KMS-11 (cell line): ENCODE data around the gene BCL2L12.
A peak's percentile ranks its signal among the peaks of the same experiment; 100 is the strongest.

Source experiments
- H2AFZ ChIP-seq: fragments of 200-600 bp; sonication (generic); 2 replicates; pipeline ENCODE4 v1.6.1; 2016; ENCODE audit warnings: antibody characterized with exemption, mixed run types, low read depth
- H3K27ac ChIP-seq: fragments of 200-600 bp; sonication (generic); 2 replicates; pipeline ENCODE4 v1.6.1; 2016; ENCODE audit warnings: mild to moderate bottlenecking, mixed run types
- H3K27me3 ChIP-seq: fragments of 200-600 bp; sonication (generic); 2 replicates; pipeline ENCODE4 v1.6.1; 2017; ENCODE audit warnings: mild to moderate bottlenecking, low read depth, mixed run types, moderate library complexity; ENCODE audit not compliant: insufficient read depth
- H3K36me3 ChIP-seq: fragments of 200-600 bp; sonication (generic); 2 replicates; pipeline ENCODE4 v1.6.1; 2017; ENCODE audit warnings: mild to moderate bottlenecking, mixed run types; ENCODE audit not compliant: insufficient read depth
- H3K4me1 ChIP-seq: fragments of 200-600 bp; sonication (generic); 2 replicates; pipeline ENCODE4 v1.6.1; 2016; ENCODE audit warnings: mild to moderate bottlenecking, low read depth, mixed run types; ENCODE audit not compliant: poor library complexity, severe bottlenecking
- H3K4me2 ChIP-seq: fragments of 200-600 bp; sonication (generic); 2 replicates; pipeline ENCODE4 v1.7.0; 2016; ENCODE audit warnings: mild to moderate bottlenecking, mixed run types
- H3K4me3 ChIP-seq: fragments of 200-600 bp; sonication (generic); IDR thresholded peaks from 2 replicates; pipeline ENCODE4 v1.6.1; 2017; ENCODE audit warnings: low read depth, low read length, mixed read lengths; ENCODE audit not compliant: insufficient read depth
- H3K79me2 ChIP-seq: fragments of 200-600 bp; sonication (generic); 2 replicates; pipeline ENCODE4 v1.6.1; 2016; ENCODE audit warnings: low read depth, mixed run types; ENCODE audit not compliant: insufficient read depth
- H3K9ac ChIP-seq: fragments of 200-600 bp; sonication (generic); 2 replicates; pipeline ENCODE4 v1.6.1; 2016; ENCODE audit warnings: mild to moderate bottlenecking, mixed run types
- H4K20me1 ChIP-seq: fragments of 200-600 bp; sonication (generic); 2 replicates; pipeline ENCODE4 v1.6.1; 2016; ENCODE audit warnings: mild to moderate bottlenecking, mixed run types; ENCODE audit not compliant: insufficient read depth
- TF ChIP-seq, protein P1 (sequence below): fragments of 200-600 bp; sonication (generic); conservative IDR thresholded peaks from 2 replicates; pipeline ENCODE4 v1.6.1; 2017; ENCODE audit warnings: low read depth, mild to moderate bottlenecking, antibody characterized with exemption, low read length, moderate library complexity, mixed read lengths

The BCL2L12 gene

DNA sequence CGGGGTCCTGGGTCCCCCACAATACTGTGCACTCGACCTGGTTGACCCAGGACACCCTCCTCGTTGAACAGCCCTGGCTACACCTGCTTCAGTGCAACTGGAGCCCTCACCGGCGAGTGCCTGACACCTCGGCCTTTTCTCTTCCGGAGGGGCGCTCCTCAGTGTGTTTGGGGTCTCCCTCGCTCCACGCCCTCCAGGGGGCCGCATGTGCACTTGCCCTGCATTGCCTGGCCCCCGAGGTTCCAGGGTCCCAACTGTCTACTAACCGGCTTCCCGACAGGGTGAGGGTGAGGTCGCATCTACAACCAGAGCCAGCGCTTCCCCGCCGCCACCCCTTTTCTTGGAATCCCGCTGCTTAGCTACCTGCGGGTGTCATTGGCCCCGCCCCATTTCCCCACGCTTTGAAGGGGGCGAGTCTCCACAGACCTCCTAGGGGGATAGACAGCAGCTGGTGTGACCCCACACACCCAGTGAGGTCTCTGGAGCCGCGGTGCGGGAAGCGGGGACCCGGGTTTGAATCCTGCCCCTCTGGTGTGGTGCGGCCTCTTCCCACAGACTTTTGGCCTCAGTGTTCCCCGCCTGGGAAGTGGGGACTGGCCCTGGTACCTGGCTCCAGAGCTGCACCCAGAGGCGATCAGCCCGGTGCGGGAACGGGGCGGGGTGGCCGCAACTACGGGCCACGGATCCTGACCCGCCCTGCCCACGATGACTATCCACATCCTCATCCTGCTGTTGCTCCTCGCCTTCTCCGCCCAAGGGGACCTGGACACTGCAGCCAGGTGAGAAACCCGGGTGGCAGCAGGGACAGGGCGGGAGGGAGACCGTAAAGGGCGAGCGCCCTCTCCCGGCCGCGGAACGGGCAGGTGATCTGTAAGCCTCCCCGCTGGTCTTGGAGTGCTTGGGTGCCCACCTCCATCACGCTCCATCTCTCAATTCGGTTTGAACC is 23.7 kb downstream of the BCL2L12 start, which contains the start of gene ADM5:
ADM5 (plus strand) TSS at position 462 of the 946 bp plus-strand sequence; CDS start at position 706, 244 bp downstream.
- no peaks in the 10 kb centered on the region for H3K79me2 ChIP-seq
- no peaks in the 10 kb centered on the region; the same call in 1 of the 2 replicates for H3K36me3 ChIP-seq
- no peak within 1 kb of the TSS for H3K27ac ChIP-seq
- no peaks in the 10 kb centered on the region for H4K20me1 ChIP-seq
- no peak within 1 kb of the TSS for H3K9ac ChIP-seq
- H3K4me2 ChIP-seq, result peak within 1 kb of the TSS; percentile 43; the same call in 1 of the 2 replicates
- no peaks in the 10 kb centered on the region for H3K27me3 ChIP-seq
- TF ChIP-seq, protein P1, sequence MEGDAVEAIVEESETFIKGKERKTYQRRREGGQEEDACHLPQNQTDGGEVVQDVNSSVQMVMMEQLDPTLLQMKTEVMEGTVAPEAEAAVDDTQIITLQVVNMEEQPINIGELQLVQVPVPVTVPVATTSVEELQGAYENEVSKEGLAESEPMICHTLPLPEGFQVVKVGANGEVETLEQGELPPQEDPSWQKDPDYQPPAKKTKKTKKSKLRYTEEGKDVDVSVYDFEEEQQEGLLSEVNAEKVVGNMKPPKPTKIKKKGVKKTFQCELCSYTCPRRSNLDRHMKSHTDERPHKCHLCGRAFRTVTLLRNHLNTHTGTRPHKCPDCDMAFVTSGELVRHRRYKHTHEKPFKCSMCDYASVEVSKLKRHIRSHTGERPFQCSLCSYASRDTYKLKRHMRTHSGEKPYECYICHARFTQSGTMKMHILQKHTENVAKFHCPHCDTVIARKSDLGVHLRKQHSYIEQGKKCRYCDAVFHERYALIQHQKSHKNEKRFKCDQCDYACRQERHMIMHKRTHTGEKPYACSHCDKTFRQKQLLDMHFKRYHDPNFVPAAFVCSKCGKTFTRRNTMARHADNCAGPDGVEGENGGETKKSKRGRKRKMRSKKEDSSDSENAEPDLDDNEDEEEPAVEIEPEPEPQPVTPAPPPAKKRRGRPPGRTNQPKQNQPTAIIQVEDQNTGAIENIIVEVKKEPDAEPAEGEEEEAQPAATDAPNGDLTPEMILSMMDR, result peak; percentile 54; the same call in 1 of the 2 replicates
- no peaks in the 10 kb centered on the region for H3K4me1 ChIP-seq
- H2AFZ ChIP-seq, result peak within 1 kb of the TSS; percentile 42
- no peak within 1 kb of the TSS for H3K4me3 ChIP-seq

DNA sequence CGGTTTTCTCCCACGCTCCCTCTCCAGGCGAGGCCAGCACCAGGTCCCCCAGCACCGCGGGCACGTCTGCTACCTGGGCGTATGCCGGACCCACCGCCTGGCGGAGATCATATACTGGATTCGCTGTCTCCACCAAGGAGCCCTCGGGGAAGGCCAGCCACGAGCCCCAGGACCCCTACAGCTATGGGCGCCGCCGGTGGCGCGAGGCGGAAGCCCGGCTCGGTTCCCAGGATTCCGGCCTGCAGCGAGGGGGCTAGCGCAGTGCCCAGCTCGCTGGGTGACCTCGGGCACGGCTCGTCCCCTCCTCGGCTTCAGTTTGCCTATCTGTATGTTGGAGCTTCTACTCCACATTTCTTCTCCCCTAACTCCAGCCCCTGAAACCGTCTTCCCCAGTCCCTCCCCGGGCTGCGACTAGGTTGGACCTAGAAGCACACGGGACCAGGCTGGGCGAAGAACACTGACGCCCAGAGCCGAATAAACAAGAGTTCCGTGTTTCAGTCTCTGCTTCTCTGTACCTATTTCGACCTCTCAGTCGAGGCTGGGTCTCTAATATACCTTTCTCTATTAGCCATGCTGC is 24.4 kb downstream of the BCL2L12 start:
- no peaks in the 10 kb centered on the region for H3K79me2 ChIP-seq
- no peaks in the 10 kb centered on the region for H3K27me3 ChIP-seq
- H3K27ac ChIP-seq, result no peak overlapping the region
- TF ChIP-seq, protein P1, result 0 out of 2 replicates have a peak, but pooled peaks have one; percentile 23
- H3K4me1 ChIP-seq, result no peaks in the 10 kb centered on the region
- no peak overlapping the region for H3K4me3 ChIP-seq
- H3K4me2 ChIP-seq, result peak overlapping the region; percentile 43; the same call in 1 of the 2 replicates
- H4K20me1 ChIP-seq, result no peaks in the 10 kb centered on the region
- H3K9ac ChIP-seq, result no peak overlapping the region
- peak overlapping the region; percentile 42 for H2AFZ ChIP-seq
- H3K36me3 ChIP-seq, result no peaks in the 10 kb centered on the region; the same call in 1 of the 2 replicates

DNA sequence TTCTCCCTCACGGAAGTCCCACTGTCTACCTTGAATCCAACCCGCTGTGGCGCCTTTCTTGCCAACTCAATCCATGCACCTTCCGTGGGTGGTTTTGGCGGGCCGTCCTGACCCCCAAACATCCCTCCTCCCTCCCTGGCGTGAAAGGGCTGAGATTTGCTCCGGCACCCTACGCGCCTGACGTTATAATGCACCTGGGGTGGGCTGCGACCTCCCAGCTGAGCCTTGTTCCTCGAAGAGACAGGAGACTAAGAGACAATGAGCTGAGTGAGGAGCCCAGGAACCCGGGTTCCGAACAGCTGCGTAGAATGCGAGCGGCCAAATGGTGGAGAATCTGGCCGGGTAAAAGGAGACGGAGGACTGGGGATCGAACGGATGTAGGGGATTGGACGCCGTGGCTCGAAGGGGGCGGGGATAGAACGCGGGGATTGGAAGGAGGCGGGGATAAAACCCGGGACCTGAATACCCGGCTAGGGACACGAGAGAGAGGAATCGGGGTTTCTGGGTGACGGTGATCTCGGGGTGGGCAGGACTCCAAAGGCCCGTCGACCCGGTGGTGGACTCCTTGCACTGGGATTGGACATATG is 25.0 kb downstream of the BCL2L12 start, which contains the start of gene CPT1C:
CPT1C (plus strand) TSS at position 461 of the 587 bp plus-strand sequence. CDS start 1,137 bp downstream, outside the sequence.
- no peaks in the 10 kb centered on the region for H3K27me3 ChIP-seq
- H3K79me2 ChIP-seq, result no peaks in the 10 kb centered on the region
- H4K20me1 ChIP-seq, result no peaks in the 10 kb centered on the region
- peak within 1 kb of the TSS; percentile 42 for H2AFZ ChIP-seq
- H3K4me1 ChIP-seq, result no peaks in the 10 kb centered on the region
- TF ChIP-seq, protein P1, result no peak
- H3K27ac ChIP-seq, result no peak within 1 kb of the TSS
- no peak within 1 kb of the TSS for H3K9ac ChIP-seq
- H3K4me2 ChIP-seq, result peak within 1 kb of the TSS; percentile 43
- H3K4me3 ChIP-seq, result no peak within 1 kb of the TSS
- H3K36me3 ChIP-seq, result no peaks in the 10 kb centered on the region

DNA sequence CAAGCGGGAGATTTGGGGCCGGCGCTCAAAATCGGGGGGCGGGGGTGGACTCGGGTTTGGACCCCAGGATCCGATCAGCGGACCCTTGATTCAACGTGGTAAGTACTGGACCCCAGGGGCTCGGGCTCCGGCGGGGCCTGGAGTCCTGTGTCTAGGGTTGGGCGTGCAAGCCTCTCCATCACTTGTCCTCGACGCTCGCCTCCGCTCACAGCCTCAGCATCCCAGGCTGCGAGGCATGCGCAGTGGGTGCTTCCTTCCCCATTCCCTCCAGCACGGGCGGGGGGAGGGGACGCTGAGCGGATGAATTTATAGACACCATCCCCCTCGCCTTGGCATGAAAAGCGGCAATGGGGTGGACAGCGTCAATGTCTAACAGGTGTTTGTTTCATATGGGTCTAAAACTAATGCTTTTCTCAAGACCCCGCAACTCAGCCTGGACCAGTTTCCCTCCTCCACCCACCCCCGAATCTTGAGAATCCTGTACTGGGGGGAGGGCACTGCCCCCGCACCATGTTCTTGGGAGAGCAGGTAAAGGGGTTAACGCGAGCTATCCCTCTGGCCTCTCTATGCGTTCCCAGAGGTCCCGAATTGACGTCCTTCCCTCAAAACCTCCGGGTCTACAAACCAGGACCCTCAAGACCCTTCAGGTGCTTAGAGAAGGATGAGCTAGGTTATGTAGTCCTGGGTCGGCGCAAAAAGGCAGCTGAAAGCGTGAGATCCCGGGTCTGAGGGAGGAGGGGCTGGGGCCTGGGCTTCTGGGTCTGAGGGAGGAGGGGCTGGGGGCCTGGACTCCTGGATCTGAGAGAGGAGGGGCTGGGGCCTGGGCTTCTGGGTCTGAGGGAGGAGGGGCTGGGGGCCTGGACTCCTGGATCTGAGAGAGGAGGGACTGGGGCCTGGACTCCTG is 25.8 kb downstream of the BCL2L12 start:
- Histone ChIP-seq H3K4me1 (no peaks in the 10 kb centered on the region), H3K36me3 (no peaks in the 10 kb centered on the region), H3K27me3 (no peaks in the 10 kb centered on the region), H3K9ac (no peak overlapping the region), H3K4me2 (peak overlapping the region; percentile 43; the same call in 1 of the 2 replicates), H3K27ac (no peak overlapping the region), H2AFZ (peak overlapping the region; percentile 42; the same call in 1 of the 2 replicates), H4K20me1 (no peaks in the 10 kb centered on the region), H3K79me2 (no peaks in the 10 kb centered on the region), H3K4me3 (no peak overlapping the region)
- TF ChIP-seq, protein P1, result no peak
